HUES48 (cell line): ENCODE results near the gene ARHGAP1.
A peak's percentile ranks its signal among the peaks of the same experiment; 100 is the strongest.

Experiments
- H3K27ac ChIP-seq: one replicate; pipeline ENCODE4 v1.7.0; 2013; ENCODE audit warnings: low read depth, low read length, inconsistent platforms
- H3K27me3 ChIP-seq: 2 replicates; pipeline ENCODE4 v1.6.1; 2013; ENCODE audit warnings: mild to moderate bottlenecking, low read length; ENCODE audit not compliant: control insufficient read depth, insufficient read depth
- H3K36me3 ChIP-seq: 2 replicates; pipeline ENCODE4 v1.6.1; 2013; ENCODE audit warnings: low read length; ENCODE audit not compliant: control insufficient read depth, insufficient read depth
- H3K4me1 ChIP-seq: 2 replicates; pipeline ENCODE4 v1.6.1; 2013; ENCODE audit warnings: mild to moderate bottlenecking, low read length; ENCODE audit not compliant: control insufficient read depth, insufficient read depth
- H3K4me3 ChIP-seq: 2 replicates; pipeline ENCODE4 v1.5.1; 2013; ENCODE audit warnings: mild to moderate bottlenecking, low read depth, low read length
- H3K9ac ChIP-seq: 2 replicates; pipeline ENCODE4 v1.6.1; 2013; ENCODE audit warnings: mild to moderate bottlenecking, low read depth, low read length, moderate library complexity
- H3K9me3 ChIP-seq: 2 replicates; pipeline ENCODE4 v1.6.1; 2013; ENCODE audit warnings: low read length; ENCODE audit not compliant: control insufficient read depth, insufficient read depth

ARHGAP1 gene

GRCh38 chr11:46706886-46707285 lies 6.5 kb upstream of the ARHGAP1 start:
- Histone ChIP-seq H3K9ac (no peak overlapping the region), H3K4me3 (no peak overlapping the region), H3K4me1 (no peaks in the 10 kb centered on the region), H3K9me3 (no peaks in the 10 kb centered on the region), H3K27me3 (no peaks in the 10 kb centered on the region), H3K27ac (no peak overlapping the region), H3K36me3 (peaks cover 49% of the 10 kb centered on the region)

GRCh38 chr11:46705070-46705688 lies 4.8 kb upstream of the ARHGAP1 start:
- Histone ChIP-seq H3K27ac (no peak overlapping the region), H3K9ac (no peak overlapping the region), H3K9me3 (no peaks in the 10 kb centered on the region), H3K4me3 (no peak overlapping the region), H3K27me3 (no peaks in the 10 kb centered on the region), H3K36me3 (peaks cover 49% of the 10 kb centered on the region), H3K4me1 (no peaks in the 10 kb centered on the region)

DNA sequence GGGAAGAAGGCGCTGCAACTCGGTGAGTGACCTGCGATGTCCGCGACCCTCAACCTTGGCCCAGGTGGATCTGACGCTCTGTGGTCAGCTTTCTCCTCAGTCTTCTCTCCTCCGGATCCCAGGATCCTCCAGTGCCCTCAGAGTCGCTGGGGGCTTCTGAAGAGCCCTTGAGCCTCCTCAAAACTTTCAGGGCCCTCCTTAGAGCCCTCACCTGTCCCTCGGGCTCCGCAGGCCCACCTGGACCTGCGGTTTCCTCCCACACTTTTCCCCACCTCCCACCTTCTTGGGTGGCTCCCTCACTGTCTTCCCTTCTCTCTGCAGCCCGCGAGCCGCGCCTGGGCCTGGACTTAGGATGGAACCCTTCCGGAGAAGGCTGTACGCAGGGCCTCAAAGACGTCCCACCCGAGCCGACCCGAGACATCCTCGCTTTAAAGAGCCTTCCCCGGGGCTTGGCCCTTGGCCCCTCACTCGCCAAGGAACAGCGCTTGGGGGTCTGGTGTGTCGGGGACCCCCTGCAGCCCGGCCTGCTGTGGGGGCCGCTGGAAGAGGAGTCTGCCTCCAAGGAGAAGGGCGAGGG lies 747 bp upstream of the ARHGAP1 start:
- Histone ChIP-seq H3K27ac (peak overlapping the region; percentile 99), H3K9me3 (no peaks in the 10 kb centered on the region), H3K36me3 (peaks cover 40% of the 10 kb centered on the region), H3K9ac (peak overlapping the region; percentile 89), H3K4me3 (peak overlapping the region; percentile 91), H3K4me1 (no peaks in the 10 kb centered on the region), H3K27me3 (no peaks in the 10 kb centered on the region)

GRCh38 chr11:46698597-46698996 lies 1.8 kb downstream of the ARHGAP1 start:
- H3K27me3 ChIP-seq = no peaks in the 10 kb centered on the region
- peaks cover 33% of the 10 kb centered on the region for H3K36me3 ChIP-seq
- H3K9me3 ChIP-seq = no peaks in the 10 kb centered on the region
- H3K4me3 ChIP-seq = no peak overlapping the region
- H3K9ac ChIP-seq = no peak overlapping the region
- no peaks in the 10 kb centered on the region for H3K4me1 ChIP-seq
- no peak overlapping the region for H3K27ac ChIP-seq

GRCh38 chr11:46697723-46698122 lies 2.7 kb downstream of the ARHGAP1 start:
- H3K36me3 ChIP-seq = peaks cover 28% of the 10 kb centered on the region
- no peaks in the 10 kb centered on the region for H3K27me3 ChIP-seq
- no peak overlapping the region for H3K27ac ChIP-seq
- no peak overlapping the region for H3K4me3 ChIP-seq
- no peak overlapping the region for H3K9ac ChIP-seq
- no peaks in the 10 kb centered on the region for H3K4me1 ChIP-seq
- no peaks in the 10 kb centered on the region for H3K9me3 ChIP-seq

DNA sequence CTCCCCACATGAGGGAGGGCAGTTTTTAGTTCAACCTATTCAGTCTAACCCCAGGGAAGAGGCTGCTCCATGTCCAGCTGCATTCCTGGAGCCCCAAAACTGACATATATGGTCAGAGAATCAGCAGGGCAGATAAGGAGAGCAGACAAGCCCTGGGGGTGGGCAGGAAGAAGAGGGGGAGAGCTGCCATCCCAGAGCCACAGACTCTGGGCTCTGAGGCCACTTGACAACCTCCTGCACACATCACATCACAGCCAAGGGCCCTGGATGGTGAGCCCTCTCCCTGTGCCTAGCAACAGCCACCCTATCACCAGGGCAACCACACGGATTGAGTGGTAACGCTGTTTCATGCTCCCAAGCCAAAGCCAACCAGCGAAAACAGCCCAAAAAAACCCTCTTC lies 3.1 kb downstream of the ARHGAP1 start:
- H3K36me3 ChIP-seq = peaks cover 23% of the 10 kb centered on the region
- no peaks in the 10 kb centered on the region for H3K4me1 ChIP-seq
- H3K9ac ChIP-seq = no peak overlapping the region
- no peaks in the 10 kb centered on the region for H3K9me3 ChIP-seq
- no peak overlapping the region for H3K27ac ChIP-seq
- H3K4me3 ChIP-seq = no peak overlapping the region
- no peaks in the 10 kb centered on the region for H3K27me3 ChIP-seq

- H3K9ac ChIP-seq = no peak overlapping the region
- peaks cover 22% of the 10 kb centered on the region for H3K36me3 ChIP-seq
- H3K9me3 ChIP-seq = no peaks in the 10 kb centered on the region
- no peaks in the 10 kb centered on the region for H3K4me1 ChIP-seq
- no peaks in the 10 kb centered on the region for H3K27me3 ChIP-seq
- H3K27ac ChIP-seq = no peak overlapping the region
- no peak overlapping the region for H3K4me3 ChIP-seq
These were observed 4.2 kb downstream of the ARHGAP1 start for GRCh38 chr11:46696212-46696558.

GRCh38 chr11:46695345-46696211 lies 4.8 kb downstream of the ARHGAP1 start:
- Histone ChIP-seq H3K4me3 (no peak overlapping the region), H3K27me3 (no peaks in the 10 kb centered on the region), H3K4me1 (no peaks in the 10 kb centered on the region), H3K27ac (no peak overlapping the region), H3K9me3 (no peaks in the 10 kb centered on the region), H3K36me3 (peaks cover 22% of the 10 kb centered on the region), H3K9ac (no peak overlapping the region)

GRCh38 chr11:46694607-46695006 lies 5.8 kb downstream of the ARHGAP1 start:
- Histone ChIP-seq H3K4me1 (no peaks in the 10 kb centered on the region), H3K27ac (no peak overlapping the region), H3K9ac (no peak overlapping the region), H3K4me3 (no peak overlapping the region), H3K27me3 (no peaks in the 10 kb centered on the region), H3K36me3 (peaks cover 22% of the 10 kb centered on the region), H3K9me3 (no peaks in the 10 kb centered on the region)

DNA sequence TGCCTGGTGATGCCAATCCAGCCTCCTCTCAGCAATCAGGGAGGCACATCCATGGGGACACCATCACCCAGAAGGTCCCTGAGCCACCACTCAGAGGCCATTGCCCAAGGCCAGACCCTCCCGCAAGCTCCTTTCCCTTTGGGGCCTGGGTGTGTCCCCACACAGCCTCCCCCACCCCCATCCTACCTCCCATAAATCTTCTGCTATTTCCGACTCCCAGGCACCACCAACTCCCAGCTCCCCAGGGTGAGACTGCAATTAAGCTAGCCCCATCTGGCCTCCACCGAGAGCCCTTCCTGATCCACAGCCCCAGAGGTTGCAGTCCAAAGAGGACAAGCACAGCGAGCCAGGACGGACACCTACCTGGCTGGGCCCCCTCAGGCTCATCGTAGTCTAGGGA lies 6.3 kb downstream of the ARHGAP1 start:
- no peak overlapping the region for H3K27ac ChIP-seq
- no peaks in the 10 kb centered on the region for H3K27me3 ChIP-seq
- no peak overlapping the region for H3K4me3 ChIP-seq
- no peaks in the 10 kb centered on the region for H3K4me1 ChIP-seq
- no peaks in the 10 kb centered on the region for H3K9me3 ChIP-seq
- peaks cover 22% of the 10 kb centered on the region for H3K36me3 ChIP-seq
- H3K9ac ChIP-seq = no peak overlapping the region

DNA sequence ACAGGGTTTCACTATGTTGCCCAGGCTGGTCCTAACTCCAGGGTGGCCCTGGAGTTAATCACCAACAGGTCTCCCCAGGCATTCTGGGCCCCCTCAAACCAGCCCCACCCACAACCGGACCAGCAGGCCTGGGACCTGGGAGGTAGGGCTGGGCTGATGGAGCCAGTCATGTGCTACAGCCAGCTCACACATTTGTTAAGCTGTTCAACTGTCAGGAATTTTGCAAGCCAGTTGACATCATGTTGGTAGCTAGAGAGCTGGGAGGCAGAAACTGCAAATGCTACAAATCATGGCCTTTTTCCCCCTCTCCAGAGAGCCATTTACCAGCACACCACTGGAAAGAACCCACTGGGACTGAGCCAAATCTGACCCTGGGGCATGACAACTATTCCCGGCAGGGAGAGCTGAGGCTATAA lies 6.8 kb downstream of the ARHGAP1 start:
- no peak overlapping the region for H3K9ac ChIP-seq
- no peak overlapping the region for H3K27ac ChIP-seq
- H3K27me3 ChIP-seq = no peaks in the 10 kb centered on the region
- no peak overlapping the region for H3K4me3 ChIP-seq
- H3K36me3 ChIP-seq = peaks cover 22% of the 10 kb centered on the region
- H3K4me1 ChIP-seq = no peaks in the 10 kb centered on the region
- no peaks in the 10 kb centered on the region for H3K9me3 ChIP-seq
